Measurements from ENCODE around the gene HIGD2B.
"Not testable (repeated sequence)": the region's sequence is repeated elsewhere in the genome, so short reads cannot be mapped to it uniquely, and the experiment has no call there.

HIGD2B gene
- 0.27 to 1.0 (median 0.64) reads per million in 4 donors for total RNA-seq

GRCh38 chr15:72685925-72686794 lies at the start of gene HIGD2B, which contains the start of gene BBS4:
Gene HIGD2B (minus strand): TSS chr15:72686182. CDS start chr15:72676374, 9,808 bp downstream.
Gene BBS4 (plus strand): TSS chr15:72686207. CDS start chr15:72686228, 21 bp downstream.
- peak; percentile 65 to 90 (median 76) for DNase-seq

- DNase-seq: no peak
These were observed 49.1 kb upstream of the HIGD2B start for GRCh38 chr15:72735111-72735510.

- DNase-seq: no peak
These were observed 48.2 kb upstream of the HIGD2B start for GRCh38 chr15:72733941-72734738.

GRCh38 chr15:72732516-72732915 lies 46.5 kb upstream of the HIGD2B start:
- DNase-seq: no peak

GRCh38 chr15:72732086-72732485 lies 46.1 kb upstream of the HIGD2B start:
- no peak for DNase-seq

- DNase-seq: no peak
These were observed 42.8 kb upstream of the HIGD2B start for GRCh38 chr15:72728821-72729220.

- DNase-seq: not testable (repeated sequence)
These were observed 42.3 kb upstream of the HIGD2B start for GRCh38 chr15:72728249-72728648.

GRCh38 chr15:72727154-72727553 lies 41.2 kb upstream of the HIGD2B start:
- no peak for DNase-seq

- not testable (repeated sequence) for DNase-seq
These were observed 39.9 kb upstream of the HIGD2B start for GRCh38 chr15:72725851-72726250.

GRCh38 chr15:72725446-72725845 lies 39.5 kb upstream of the HIGD2B start:
- no peak for DNase-seq

GRCh38 chr15:72724028-72724427 lies 38.0 kb upstream of the HIGD2B start:
- no peak for DNase-seq

GRCh38 chr15:72722071-72722696 lies 36.2 kb upstream of the HIGD2B start:
- DNase-seq: peak; percentile 27 to 66 (median 43)

- DNase-seq: not testable (repeated sequence)
These were observed 22.7 kb upstream of the HIGD2B start for GRCh38 chr15:72708551-72709303.

GRCh38 chr15:72706266-72706665 lies 20.3 kb upstream of the HIGD2B start:
- DNase-seq: no peak

GRCh38 chr15:72700076-72700475 lies 14.1 kb upstream of the HIGD2B start:
- no peak for DNase-seq

- no peak for DNase-seq
These were observed 13.0 kb upstream of the HIGD2B start for GRCh38 chr15:72698938-72699337.

- DNase-seq: no peak
These were observed 5.0 kb upstream of the HIGD2B start for GRCh38 chr15:72690938-72691337.

GRCh38 chr15:72688697-72689096 lies 2.7 kb upstream of the HIGD2B start:
- no peak for DNase-seq

GRCh38 chr15:72685301-72685924 lies 569 bp downstream of the HIGD2B start:
- DNase-seq: peak in 1 of 5 donors; percentile 0

GRCh38 chr15:72682772-72683171 lies 3.2 kb downstream of the HIGD2B start:
- no peak for DNase-seq

- DNase-seq: no peak
These were observed 5.1 kb downstream of the HIGD2B start for GRCh38 chr15:72680931-72681330.

GRCh38 chr15:72676838-72677237 lies 9.1 kb downstream of the HIGD2B start:
- DNase-seq: no peak
